ENCODE results near the gene MAP6.

MAP6 gene

GRCh38 chr11:75598264-75598663 lies 70.6 kb downstream of the MAP6 start:
- no peak overlapping the region for H3K4me3 ChIP-seq (ENCODE audit: low read depth, low read length)
- in situ Hi-C loops (cut with HindIII; ENCODE audit: low sequenced_read_pairs), result no loop called here
- TF ChIP-seq CTCF (IDR thresholded peaks at IDR 0.05; ENCODE audit: low read depth, low read length), result no peak
- DNase-seq (ENCODE audit: low read depth, low spot score), result no peak

GRCh38 chr11:75597636-75598035 lies 71.2 kb downstream of the MAP6 start:
- peak; percentile 74 for TF ChIP-seq CTCF (IDR thresholded peaks at IDR 0.05; ENCODE audit: low read depth, low read length)
- no peak overlapping the region for H3K4me3 ChIP-seq (ENCODE audit: low read depth, low read length)
- peak; percentile 17 for DNase-seq (ENCODE audit: low read depth, low spot score)
- in situ Hi-C loops (cut with HindIII; ENCODE audit: low sequenced_read_pairs), result no loop called here

DNA sequence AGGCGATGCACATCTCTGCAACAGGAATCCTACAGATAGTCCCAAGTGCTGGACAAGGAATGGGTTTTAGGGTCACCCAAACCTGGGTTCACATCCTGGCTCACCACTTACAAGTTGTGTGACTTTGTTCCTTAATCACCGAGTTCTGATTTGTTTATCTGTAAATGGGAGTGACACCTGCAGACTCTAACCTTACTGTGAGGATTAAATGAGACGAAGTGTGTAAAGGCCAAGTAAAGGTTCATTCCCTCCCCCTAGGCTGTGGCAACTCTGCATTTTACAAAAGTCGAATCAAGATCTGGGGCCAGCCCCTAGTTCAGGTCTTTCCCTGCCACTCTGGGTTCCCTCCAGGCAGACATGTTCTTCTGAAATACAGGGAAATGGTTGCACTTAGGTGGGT lies 71.9 kb downstream of the MAP6 start:
- in situ Hi-C loops (cut with HindIII; ENCODE audit: low sequenced_read_pairs), result no loop called here
- no peak for TF ChIP-seq CTCF (IDR thresholded peaks at IDR 0.05; ENCODE audit: low read depth, low read length)
- DNase-seq (ENCODE audit: low read depth, low spot score), result no peak
- H3K4me3 ChIP-seq (ENCODE audit: low read depth, low read length), result no peak overlapping the region

- no peak overlapping the region for H3K4me3 ChIP-seq (ENCODE audit: low read depth, low read length)
- no peak for TF ChIP-seq CTCF (IDR thresholded peaks at IDR 0.05; ENCODE audit: low read depth, low read length)
- DNase-seq (ENCODE audit: low read depth, low spot score), result no peak
- in situ Hi-C loops (cut with HindIII; ENCODE audit: low sequenced_read_pairs), result no loop called here
Measured at GRCh38 chr11:75595429-75595828, 73.4 kb downstream of the MAP6 start.

DNA sequence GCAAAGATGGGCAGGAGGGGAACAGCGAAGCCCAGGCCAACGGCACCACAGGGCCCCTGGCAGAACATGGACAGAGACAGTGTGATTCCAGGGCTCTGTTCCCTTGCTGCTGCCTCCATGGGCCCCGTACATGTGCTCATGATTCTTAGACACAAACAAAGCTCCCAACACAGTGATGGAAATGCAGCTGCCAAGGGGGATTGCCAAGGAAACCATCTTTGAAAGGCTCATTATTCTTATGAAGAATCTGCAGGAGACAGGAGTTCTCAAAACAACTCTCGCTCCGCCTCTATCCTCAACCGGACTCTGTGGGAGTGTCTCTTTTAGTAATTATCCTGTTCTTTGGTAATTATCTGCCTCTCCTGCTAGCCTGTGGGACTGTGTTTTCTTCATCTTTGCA lies 74.6 kb downstream of the MAP6 start:
- DNase-seq (ENCODE audit: low read depth, low spot score), result no peak
- in situ Hi-C loops (cut with HindIII; ENCODE audit: low sequenced_read_pairs), result no loop called here
- no peak for TF ChIP-seq CTCF (IDR thresholded peaks at IDR 0.05; ENCODE audit: low read depth, low read length)
- H3K4me3 ChIP-seq (ENCODE audit: low read depth, low read length), result no peak overlapping the region

GRCh38 chr11:75593286-75593915 lies 75.4 kb downstream of the MAP6 start:
- in situ Hi-C loops (cut with HindIII; ENCODE audit: low sequenced_read_pairs), result no loop called here
- no peak overlapping the region for H3K4me3 ChIP-seq (ENCODE audit: low read depth, low read length)
- no peak for TF ChIP-seq CTCF (IDR thresholded peaks at IDR 0.05; ENCODE audit: low read depth, low read length)
- no peak for DNase-seq (ENCODE audit: low read depth, low spot score)

GRCh38 chr11:75592715-75593114 lies 76.1 kb downstream of the MAP6 start:
- TF ChIP-seq CTCF (IDR thresholded peaks at IDR 0.05; ENCODE audit: low read depth, low read length), result no peak
- no peak overlapping the region for H3K4me3 ChIP-seq (ENCODE audit: low read depth, low read length)
- in situ Hi-C loops (cut with HindIII; ENCODE audit: low sequenced_read_pairs), result no loop called here
- no peak for DNase-seq (ENCODE audit: low read depth, low spot score)

Measured in astrocyte of the spinal cord (primary cell).